ENCODE data around the gene KIRREL1.

Gene KIRREL1

DNA sequence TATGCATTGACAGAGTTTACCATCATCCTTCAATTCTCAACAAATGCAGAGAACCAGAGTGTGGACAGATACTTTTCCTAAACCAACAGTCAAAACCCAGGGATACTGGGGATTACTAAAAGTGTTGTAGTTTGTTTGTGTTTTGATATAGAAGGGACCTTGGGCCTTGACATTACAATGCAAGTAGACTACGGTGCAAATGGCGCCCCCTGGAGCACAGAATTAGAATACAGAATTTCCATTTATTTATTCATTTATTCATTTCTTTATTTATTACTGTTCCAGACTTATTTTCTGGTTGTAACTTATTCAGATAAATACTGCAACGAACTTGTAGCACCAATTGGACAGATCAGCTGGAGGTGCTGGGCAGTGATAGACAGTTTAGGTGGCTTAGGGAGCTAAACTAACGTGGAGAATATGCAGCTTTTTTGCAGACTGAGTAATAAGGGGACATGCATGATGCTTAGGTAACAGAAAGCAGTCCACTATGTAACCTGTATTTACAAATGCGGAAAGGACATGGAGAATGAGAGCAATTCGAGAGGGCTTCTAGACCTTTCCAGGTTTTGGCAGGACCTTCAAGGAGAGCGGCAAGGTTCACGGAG is 42.6 kb downstream of the KIRREL1 start:
- peaks cover 46% of the 10 kb centered on the region for H3K4me1 ChIP-seq (ENCODE audit: control insufficient read depth, insufficient read depth, low read length, unreplicated experiment)
- peaks cover 58% of the 10 kb centered on the region for H3K79me2 ChIP-seq (ENCODE audit: control insufficient read depth, insufficient read depth, low read length, unreplicated experiment)
- H3K27me3 ChIP-seq (ENCODE audit: insufficient read depth, low read length), result no peaks in the 10 kb centered on the region
- H3K27ac ChIP-seq (ENCODE audit: low read depth, low read length), result peak overlapping the region; percentile 1; the same call in 1 of the 2 replicates
- H2AFZ ChIP-seq (ENCODE audit: low read length, unreplicated experiment), result no peak overlapping the region
- no peak overlapping the region for H3K4me3 ChIP-seq (ENCODE audit: low read depth, low read length)
- no peaks in the 10 kb centered on the region for H3K36me3 ChIP-seq (ENCODE audit: insufficient read depth, low read length)

DNA sequence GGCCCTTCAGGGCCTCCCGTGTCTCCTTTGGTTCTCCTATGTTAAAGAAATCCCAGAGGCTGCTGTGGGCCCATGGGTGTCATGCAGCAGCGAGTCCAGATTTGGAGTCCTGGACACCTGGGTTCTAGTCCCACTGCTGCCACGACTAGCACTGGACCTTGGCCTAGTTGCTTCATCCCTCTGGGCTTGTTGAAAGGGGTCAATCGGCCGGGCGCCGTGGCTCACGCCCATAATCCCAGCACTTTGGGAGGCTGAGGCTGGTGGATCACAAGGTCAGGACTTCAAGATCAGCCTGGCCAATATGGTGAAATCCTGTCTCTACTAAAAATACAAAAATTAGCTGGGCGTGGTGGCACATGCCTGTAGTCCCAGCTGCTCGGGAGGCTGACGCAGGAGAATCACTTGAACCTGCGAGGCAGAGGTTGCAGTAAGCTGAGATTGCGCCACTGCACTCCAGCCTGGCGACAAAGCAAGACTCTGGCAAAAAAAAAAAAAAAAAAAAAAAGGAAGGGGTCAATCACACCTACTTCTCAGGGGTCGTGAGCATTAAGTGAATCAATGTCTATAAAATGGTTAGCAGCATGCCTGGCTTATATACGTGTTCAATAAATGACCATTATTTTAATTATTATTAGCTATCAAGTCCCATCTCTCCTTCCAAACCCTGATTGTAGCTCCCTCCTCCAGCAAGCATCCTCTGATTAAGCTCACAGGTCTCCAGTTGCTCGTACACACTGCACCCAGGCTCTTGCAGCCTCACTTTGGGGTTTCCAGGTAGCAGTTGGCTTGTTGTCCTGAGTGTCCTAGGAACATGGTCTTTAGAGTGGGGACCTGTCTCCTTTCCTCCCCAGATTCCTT is 43.8 kb downstream of the KIRREL1 start:
- Histone ChIP-seq H3K4me3 (ENCODE audit: low read depth, low read length) (no peak overlapping the region), H3K4me1 (ENCODE audit: control insufficient read depth, insufficient read depth, low read length, unreplicated experiment) (peaks cover 46% of the 10 kb centered on the region)

DNA sequence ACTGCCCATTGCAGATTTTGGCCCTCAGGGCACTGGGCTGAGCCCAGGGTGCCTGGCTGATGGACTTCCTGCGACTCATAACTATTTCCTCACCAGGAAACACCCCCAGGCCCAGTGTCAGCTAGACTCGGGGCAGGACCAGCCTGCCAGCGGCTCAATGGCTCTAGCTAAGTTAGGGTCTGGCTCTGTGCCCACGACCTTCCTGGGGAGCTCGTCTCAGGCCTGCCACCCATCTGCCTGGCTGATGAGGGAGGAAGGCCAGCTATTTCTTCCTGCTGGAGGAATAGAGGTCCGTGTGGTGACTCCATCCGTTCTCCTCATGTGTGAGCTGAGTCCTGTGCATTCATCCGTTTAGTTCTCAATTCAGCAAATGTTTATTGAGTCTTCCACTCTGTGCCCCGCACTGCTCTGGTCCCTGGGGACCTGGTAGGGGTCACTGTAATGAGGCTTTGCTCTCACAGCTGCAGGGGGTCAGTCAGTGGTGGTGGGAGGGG is 44.5 kb downstream of the KIRREL1 start:
- Histone ChIP-seq H3K4me3 (ENCODE audit: low read depth, low read length) (0 out of 2 replicates have a peak overlapping the region, but pooled peaks have one; percentile 15), H2AFZ (ENCODE audit: low read length, unreplicated experiment) (no peak overlapping the region), H3K4me1 (ENCODE audit: control insufficient read depth, insufficient read depth, low read length, unreplicated experiment) (peaks cover 46% of the 10 kb centered on the region), H3K27me3 (ENCODE audit: insufficient read depth, low read length) (no peaks in the 10 kb centered on the region), H3K27ac (ENCODE audit: low read depth, low read length) (peak overlapping the region; percentile 63), H3K36me3 (ENCODE audit: insufficient read depth, low read length) (no peaks in the 10 kb centered on the region), H3K79me2 (ENCODE audit: control insufficient read depth, insufficient read depth, low read length, unreplicated experiment) (peaks cover 70% of the 10 kb centered on the region)

More for the DNA sequence above, 43.8 kb downstream of the KIRREL1 start:
- Histone ChIP-seq H3K79me2 (ENCODE audit: control insufficient read depth, insufficient read depth, low read length, unreplicated experiment) (peaks cover 66% of the 10 kb centered on the region), H2AFZ (ENCODE audit: low read length, unreplicated experiment) (no peak overlapping the region), H3K36me3 (ENCODE audit: insufficient read depth, low read length) (no peaks in the 10 kb centered on the region), H3K27ac (ENCODE audit: low read depth, low read length) (peak overlapping the region; percentile 63), H3K27me3 (ENCODE audit: insufficient read depth, low read length) (no peaks in the 10 kb centered on the region)

DNA sequence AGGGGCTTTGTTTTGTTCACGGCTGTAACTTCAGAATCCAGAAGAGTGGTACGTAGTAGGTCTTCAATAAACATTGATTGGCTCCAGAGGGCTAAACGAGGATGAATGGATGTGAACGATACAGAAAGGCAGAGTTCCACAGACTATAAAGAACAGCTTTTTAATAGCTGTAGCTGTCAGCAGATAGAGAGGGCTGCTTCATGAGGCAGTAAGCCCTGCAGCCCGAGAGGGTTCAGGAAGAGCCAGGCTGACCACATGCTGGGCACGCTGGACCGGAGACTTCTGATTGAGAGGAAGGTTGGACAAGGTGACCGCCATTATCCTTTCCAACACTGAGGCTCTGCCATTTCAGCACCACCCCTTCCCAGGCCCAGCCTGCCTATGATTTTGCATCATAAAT is 45.3 kb downstream of the KIRREL1 start:
- H3K27ac ChIP-seq (ENCODE audit: low read depth, low read length), result peak overlapping the region; percentile 63
- H3K36me3 ChIP-seq (ENCODE audit: insufficient read depth, low read length), result no peaks in the 10 kb centered on the region
- peaks cover 46% of the 10 kb centered on the region for H3K4me1 ChIP-seq (ENCODE audit: control insufficient read depth, insufficient read depth, low read length, unreplicated experiment)
- no peak overlapping the region for H3K4me3 ChIP-seq (ENCODE audit: low read depth, low read length)
- H2AFZ ChIP-seq (ENCODE audit: low read length, unreplicated experiment), result no peak overlapping the region
- H3K79me2 ChIP-seq (ENCODE audit: control insufficient read depth, insufficient read depth, low read length, unreplicated experiment), result peaks cover 77% of the 10 kb centered on the region
- H3K27me3 ChIP-seq (ENCODE audit: insufficient read depth, low read length), result no peaks in the 10 kb centered on the region

- Histone ChIP-seq H3K27ac (ENCODE audit: low read depth, low read length) (peak overlapping the region; percentile 63; the same call in 1 of the 2 replicates), H3K4me1 (ENCODE audit: control insufficient read depth, insufficient read depth, low read length, unreplicated experiment) (peaks cover 46% of the 10 kb centered on the region), H3K79me2 (ENCODE audit: control insufficient read depth, insufficient read depth, low read length, unreplicated experiment) (peaks cover 78% of the 10 kb centered on the region), H3K27me3 (ENCODE audit: insufficient read depth, low read length) (no peaks in the 10 kb centered on the region), H3K4me3 (ENCODE audit: low read depth, low read length) (peak overlapping the region; percentile 19; the same call in 1 of the 2 replicates), H2AFZ (ENCODE audit: low read length, unreplicated experiment) (no peak overlapping the region), H3K36me3 (ENCODE audit: insufficient read depth, low read length) (no peaks in the 10 kb centered on the region)
These were observed 45.9 kb downstream of the KIRREL1 start for GRCh38 chr1:158039380-158039779.

- Histone ChIP-seq H3K36me3 (ENCODE audit: insufficient read depth, low read length) (no peaks in the 10 kb centered on the region), H3K4me3 (ENCODE audit: low read depth, low read length) (no peak overlapping the region), H3K27me3 (ENCODE audit: insufficient read depth, low read length) (no peaks in the 10 kb centered on the region), H3K79me2 (ENCODE audit: control insufficient read depth, insufficient read depth, low read length, unreplicated experiment) (peaks cover 76% of the 10 kb centered on the region), H3K4me1 (ENCODE audit: control insufficient read depth, insufficient read depth, low read length, unreplicated experiment) (peaks cover 47% of the 10 kb centered on the region), H2AFZ (ENCODE audit: low read length, unreplicated experiment) (no peak overlapping the region), H3K27ac (ENCODE audit: low read depth, low read length) (no peak overlapping the region)
These were observed 46.9 kb downstream of the KIRREL1 start for GRCh38 chr1:158040323-158040722.

DNA sequence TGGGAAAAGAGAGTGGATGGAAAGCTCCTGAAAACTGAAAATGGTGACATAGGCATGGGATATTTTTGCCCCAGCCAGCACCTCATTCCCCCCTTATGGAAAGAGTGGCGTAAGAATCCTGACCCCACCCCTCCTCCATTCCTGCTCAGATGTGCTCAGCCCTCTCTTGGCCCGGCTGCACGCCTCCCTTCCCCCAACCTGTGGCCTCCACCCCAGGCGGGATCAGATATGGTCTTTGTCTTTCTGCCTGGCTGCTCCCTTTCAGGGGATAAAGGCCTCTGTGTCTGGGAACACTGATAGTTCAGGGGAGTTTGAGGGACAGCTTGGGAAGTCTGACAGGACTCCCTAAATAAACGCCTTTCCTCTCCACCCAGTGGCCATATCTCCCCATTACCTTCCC is 49.8 kb downstream of the KIRREL1 start:
- Histone ChIP-seq H3K27me3 (ENCODE audit: insufficient read depth, low read length) (no peaks in the 10 kb centered on the region), H3K79me2 (ENCODE audit: control insufficient read depth, insufficient read depth, low read length, unreplicated experiment) (peaks cover 89% of the 10 kb centered on the region), H2AFZ (ENCODE audit: low read length, unreplicated experiment) (no peak overlapping the region), H3K36me3 (ENCODE audit: insufficient read depth, low read length) (no peaks in the 10 kb centered on the region), H3K27ac (ENCODE audit: low read depth, low read length) (no peak overlapping the region), H3K4me1 (ENCODE audit: control insufficient read depth, insufficient read depth, low read length, unreplicated experiment) (peaks cover 30% of the 10 kb centered on the region), H3K4me3 (ENCODE audit: low read depth, low read length) (no peak overlapping the region)

DNA sequence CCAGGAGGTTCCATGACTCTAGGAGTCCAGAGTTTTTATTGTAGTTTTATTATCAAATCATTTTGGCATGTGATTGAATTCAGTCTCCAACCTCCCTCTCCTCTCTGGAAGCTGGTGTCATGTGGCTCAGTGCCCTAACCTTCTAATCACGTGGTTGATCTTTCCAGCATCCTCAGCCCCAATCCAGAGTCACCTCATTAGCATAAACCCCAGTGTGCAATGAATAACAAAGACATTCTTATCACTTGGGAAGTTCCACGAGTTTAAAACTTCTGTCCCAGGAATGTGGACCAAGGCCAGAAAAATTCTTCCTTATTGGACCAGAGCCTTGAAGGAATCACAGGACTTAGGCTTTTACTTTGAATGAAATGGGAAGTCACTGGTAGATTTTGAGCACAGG is 52.2 kb downstream of the KIRREL1 start:
- Histone ChIP-seq H3K79me2 (ENCODE audit: control insufficient read depth, insufficient read depth, low read length, unreplicated experiment) (peaks cover 88% of the 10 kb centered on the region), H3K4me1 (ENCODE audit: control insufficient read depth, insufficient read depth, low read length, unreplicated experiment) (peaks cover 10% of the 10 kb centered on the region), H3K27me3 (ENCODE audit: insufficient read depth, low read length) (no peaks in the 10 kb centered on the region), H2AFZ (ENCODE audit: low read length, unreplicated experiment) (no peak overlapping the region), H3K4me3 (ENCODE audit: low read depth, low read length) (no peak overlapping the region), H3K27ac (ENCODE audit: low read depth, low read length) (no peak overlapping the region), H3K36me3 (ENCODE audit: insufficient read depth, low read length) (no peaks in the 10 kb centered on the region)

DNA sequence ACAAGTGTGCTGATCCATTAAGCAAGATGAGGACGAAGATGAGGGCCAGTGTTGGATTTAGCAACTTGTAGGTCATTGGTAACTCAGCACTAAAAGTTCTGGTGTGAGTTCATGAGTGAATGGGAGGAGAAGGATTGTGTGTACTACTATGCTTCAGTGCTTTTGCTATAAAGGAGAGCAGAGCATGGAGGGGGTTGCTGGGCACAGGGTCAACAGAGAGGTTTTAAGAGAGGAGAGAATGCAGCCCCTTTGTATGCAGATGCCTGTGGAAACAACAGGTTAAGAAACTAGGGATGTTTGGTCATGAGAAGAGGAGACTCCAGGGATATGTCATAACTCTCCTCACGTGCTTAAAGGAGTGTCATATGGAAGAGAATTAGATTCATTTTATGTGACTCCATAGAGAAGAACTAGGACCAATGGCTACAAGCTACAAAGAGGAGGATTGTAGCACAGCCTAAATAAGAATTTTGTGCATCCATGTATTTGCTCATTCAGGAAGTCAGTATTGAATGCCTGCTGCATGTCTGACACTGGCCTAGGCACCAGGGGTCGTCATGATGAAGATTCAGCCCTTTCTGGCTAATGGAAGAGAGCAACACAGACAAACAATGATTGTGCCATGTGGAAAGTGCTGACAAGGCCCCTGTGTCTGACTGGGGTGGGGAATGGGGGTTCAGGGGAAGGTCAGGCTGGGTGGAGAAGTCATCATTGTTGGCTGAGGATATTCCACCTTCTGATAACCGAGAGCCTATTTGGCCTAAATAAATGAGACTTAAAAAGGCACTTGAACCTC is 53.5 kb downstream of the KIRREL1 start:
- Histone ChIP-seq H3K27me3 (ENCODE audit: insufficient read depth, low read length) (no peaks in the 10 kb centered on the region), H3K4me3 (ENCODE audit: low read depth, low read length) (no peak overlapping the region), H3K36me3 (ENCODE audit: insufficient read depth, low read length) (no peaks in the 10 kb centered on the region), H3K79me2 (ENCODE audit: control insufficient read depth, insufficient read depth, low read length, unreplicated experiment) (peaks cover 86% of the 10 kb centered on the region), H3K4me1 (ENCODE audit: control insufficient read depth, insufficient read depth, low read length, unreplicated experiment) (peaks cover 10% of the 10 kb centered on the region), H3K27ac (ENCODE audit: low read depth, low read length) (no peak overlapping the region), H2AFZ (ENCODE audit: low read length, unreplicated experiment) (no peak overlapping the region)

DNA sequence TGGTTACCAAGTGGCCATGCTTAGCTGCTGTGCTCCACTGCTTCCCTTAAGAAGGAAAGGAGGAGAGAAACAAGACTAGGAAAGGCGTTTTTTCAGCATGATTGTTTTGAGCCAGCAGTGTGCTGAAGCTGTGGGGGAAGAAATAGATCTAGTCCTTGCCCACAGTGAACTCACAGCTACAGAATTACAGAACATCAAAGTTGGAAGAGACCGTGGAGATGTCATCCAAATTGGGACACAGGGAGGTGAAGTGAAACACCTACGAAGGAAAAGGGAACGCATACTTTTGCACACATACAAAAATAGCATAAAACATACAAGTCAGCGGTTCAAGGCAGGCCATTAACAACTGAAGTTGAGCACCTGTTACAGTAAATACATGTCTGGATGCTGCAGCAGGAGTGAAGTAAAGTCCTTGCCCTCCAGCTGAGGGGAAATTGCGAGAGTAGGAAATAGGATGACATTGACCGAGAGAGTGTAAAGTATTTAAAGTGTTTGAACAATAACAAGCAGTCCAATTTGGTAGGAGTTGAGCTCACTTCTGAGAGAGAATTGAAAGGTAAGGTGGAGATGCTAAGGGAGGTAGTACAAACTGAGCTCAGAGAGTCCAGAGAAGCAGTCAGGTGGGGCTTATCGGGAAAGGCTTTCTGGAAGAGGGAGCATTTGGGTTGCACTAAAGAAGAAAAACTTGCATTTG is 55.1 kb downstream of the KIRREL1 start:
- H3K36me3 ChIP-seq (ENCODE audit: insufficient read depth, low read length), result no peaks in the 10 kb centered on the region
- H2AFZ ChIP-seq (ENCODE audit: low read length, unreplicated experiment), result no peak overlapping the region
- no peaks in the 10 kb centered on the region for H3K27me3 ChIP-seq (ENCODE audit: insufficient read depth, low read length)
- no peak overlapping the region for H3K27ac ChIP-seq (ENCODE audit: low read depth, low read length)
- peaks cover 86% of the 10 kb centered on the region for H3K79me2 ChIP-seq (ENCODE audit: control insufficient read depth, insufficient read depth, low read length, unreplicated experiment)
- no peak overlapping the region for H3K4me3 ChIP-seq (ENCODE audit: low read depth, low read length)
- peaks cover 19% of the 10 kb centered on the region for H3K4me1 ChIP-seq (ENCODE audit: control insufficient read depth, insufficient read depth, low read length, unreplicated experiment)

Measured in ACC112 (cell line).